Left ventricle myocardium inferior (tissue), 1 donor: ENCODE results near the gene MCHR1. TPM values are rescaled to one million over a fixed set of nuclear protein-coding genes. Genes with fewer than 3 reads are reported as not detected.

Experiments used
- DNase-seq: peaks from one replicate; pipeline ENCODE4 v3.0.0-alpha.2; 2020
- H3K27ac ChIP-seq: fragments of 200-600 bp; replicated peaks from 2 replicates; pipeline ENCODE4 v1.8.0; 2021
- H3K27me3 ChIP-seq: fragments of 200-600 bp; 2 replicates; pipeline ENCODE4 v1.8.0; 2021; ENCODE audit warnings: low read depth
- H3K36me3 ChIP-seq: fragments of 200-600 bp; 2 replicates; pipeline ENCODE4 v1.8.0; 2021
- H3K4me1 ChIP-seq: fragments of 200-600 bp; 2 replicates; pipeline ENCODE4 v1.8.0; 2021
- H3K4me3 ChIP-seq: fragments of 200-600 bp; 2 replicates; pipeline ENCODE4 v1.8.0; 2021; ENCODE audit warnings: mild to moderate bottlenecking, moderate library complexity
- H3K9me3 ChIP-seq: fragments of 200-600 bp; replicated peaks from 2 replicates; pipeline ENCODE4 v1.8.0; 2021
- CTCF ChIP-seq: fragments of 200-600 bp; IDR thresholded peaks from 2 replicates; pipeline ENCODE4 v1.8.0; 2021; ENCODE audit warnings: antibody characterized with exemption, mild to moderate bottlenecking, borderline replicate concordance
- intact Hi-C: fragments of 100-400 bp; cut with micrococcal nuclease; formaldehyde crosslinking; loops from one replicate; pipeline ENCODE4 v1.11.0; 2022
- total RNA-seq: library from RNA; stranded (reverse); fragmentation: NEBNext Ultra II Directional; extraction: Animal tissue kit (Norgen Biotek cat#: 25700); gene quantifications from one replicate; pipeline ENCODE4 v1.2.1, GENCODE V29; 2021
- donor health status: DM: no; HTN: yes; CAD: no; lungs with severe emphysema.

The MCHR1 gene
- total RNA-seq, 1 donor from 2014 or later = 0.36 TPM

- intact Hi-C loops = no loop called here
- H3K4me1 ChIP-seq = peaks cover 22% of the 10 kb centered on the region
- no peaks in the 10 kb centered on the region for H3K9me3 ChIP-seq
- TF ChIP-seq CTCF = no peak
- no peak overlapping the region for H3K4me3 ChIP-seq
- H3K27ac ChIP-seq = no peak overlapping the region
- no peaks in the 10 kb centered on the region for H3K27me3 ChIP-seq
- no peak for DNase-seq
- no peaks in the 10 kb centered on the region for H3K36me3 ChIP-seq
Measured at GRCh38 chr22:40661671-40662070, 17.6 kb upstream of the MCHR1 start.

GRCh38 chr22:40665312-40665711 is 14.0 kb upstream of the MCHR1 start:
- peak; percentile 75 for DNase-seq
- H3K27me3 ChIP-seq = no peaks in the 10 kb centered on the region
- peaks cover 6% of the 10 kb centered on the region for H3K9me3 ChIP-seq
- peaks cover 33% of the 10 kb centered on the region for H3K4me1 ChIP-seq
- intact Hi-C loops = no loop called here
- TF ChIP-seq CTCF = no peak
- H3K27ac ChIP-seq = peak overlapping the region; percentile 89
- H3K4me3 ChIP-seq = no peak overlapping the region
- H3K36me3 ChIP-seq = no peaks in the 10 kb centered on the region

GRCh38 chr22:40666151-40666848 is 13.0 kb upstream of the MCHR1 start:
- Histone ChIP-seq H3K9me3 (peaks cover 6% of the 10 kb centered on the region), H3K4me1 (peaks cover 33% of the 10 kb centered on the region), H3K36me3 (no peaks in the 10 kb centered on the region), H3K27ac (peak overlapping the region; percentile 89), H3K27me3 (no peaks in the 10 kb centered on the region), H3K4me3 (no peak overlapping the region)
- TF ChIP-seq CTCF = no peak
- intact Hi-C loops = no loop called here
- peak; percentile 61 for DNase-seq

- Histone ChIP-seq H3K9me3 (peaks cover 6% of the 10 kb centered on the region), H3K4me1 (peaks cover 46% of the 10 kb centered on the region), H3K36me3 (no peaks in the 10 kb centered on the region), H3K27ac (peak overlapping the region; percentile 37), H3K4me3 (no peak overlapping the region), H3K27me3 (no peaks in the 10 kb centered on the region)
- intact Hi-C loops = no loop called here
- no peak for DNase-seq
- TF ChIP-seq CTCF = no peak
Measured at GRCh38 chr22:40668611-40669411, 10.5 kb upstream of the MCHR1 start.

GRCh38 chr22:40670058-40670457 is 9.2 kb upstream of the MCHR1 start:
- Histone ChIP-seq H3K36me3 (no peaks in the 10 kb centered on the region), H3K4me3 (no peak overlapping the region), H3K27me3 (no peaks in the 10 kb centered on the region), H3K4me1 (peaks cover 39% of the 10 kb centered on the region), H3K9me3 (peaks cover 6% of the 10 kb centered on the region), H3K27ac (no peak overlapping the region)
- intact Hi-C loops = no loop called here
- TF ChIP-seq CTCF = no peak
- no peak for DNase-seq
